GM12875 (cell line): ENCODE results near the gene ROBO1.

Source experiments
- H3K4me3 ChIP-seq: one replicate; pipeline ENCODE4 v1.5.1; 2011; ENCODE audit warnings: low read depth, low read length, control low read depth
- TF ChIP-seq, protein P1 (sequence below): IDR thresholded peaks from 2 replicates; pipeline ENCODE4 v1.5.1; 2011; ENCODE audit warnings: low read depth, mild to moderate bottlenecking, control low read depth, inconsistent platforms, low read length, moderate library complexity, borderline replicate concordance; ENCODE audit not compliant: insufficient read depth

ROBO1 gene

DNA sequence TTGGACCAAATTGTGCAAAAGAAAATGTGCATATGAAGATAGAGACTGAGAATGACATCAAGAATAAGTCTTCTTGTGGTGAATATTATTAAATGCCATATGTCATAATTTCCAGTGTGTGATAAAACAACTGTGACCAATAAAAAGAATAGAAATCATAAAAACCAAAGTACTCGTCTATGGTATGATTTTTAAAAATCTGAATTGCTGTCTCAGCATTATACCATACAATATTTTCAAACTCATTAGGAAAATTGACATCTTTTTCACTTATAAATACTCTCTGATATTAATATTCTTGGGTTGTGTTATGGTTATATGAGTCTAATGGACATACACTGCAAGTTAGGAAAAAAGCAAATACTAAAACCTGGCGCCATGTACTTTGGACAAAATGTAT lies 279.4 kb downstream of the ROBO1 start:
- H3K4me3 ChIP-seq, result no peak overlapping the region
- TF ChIP-seq, protein P1, sequence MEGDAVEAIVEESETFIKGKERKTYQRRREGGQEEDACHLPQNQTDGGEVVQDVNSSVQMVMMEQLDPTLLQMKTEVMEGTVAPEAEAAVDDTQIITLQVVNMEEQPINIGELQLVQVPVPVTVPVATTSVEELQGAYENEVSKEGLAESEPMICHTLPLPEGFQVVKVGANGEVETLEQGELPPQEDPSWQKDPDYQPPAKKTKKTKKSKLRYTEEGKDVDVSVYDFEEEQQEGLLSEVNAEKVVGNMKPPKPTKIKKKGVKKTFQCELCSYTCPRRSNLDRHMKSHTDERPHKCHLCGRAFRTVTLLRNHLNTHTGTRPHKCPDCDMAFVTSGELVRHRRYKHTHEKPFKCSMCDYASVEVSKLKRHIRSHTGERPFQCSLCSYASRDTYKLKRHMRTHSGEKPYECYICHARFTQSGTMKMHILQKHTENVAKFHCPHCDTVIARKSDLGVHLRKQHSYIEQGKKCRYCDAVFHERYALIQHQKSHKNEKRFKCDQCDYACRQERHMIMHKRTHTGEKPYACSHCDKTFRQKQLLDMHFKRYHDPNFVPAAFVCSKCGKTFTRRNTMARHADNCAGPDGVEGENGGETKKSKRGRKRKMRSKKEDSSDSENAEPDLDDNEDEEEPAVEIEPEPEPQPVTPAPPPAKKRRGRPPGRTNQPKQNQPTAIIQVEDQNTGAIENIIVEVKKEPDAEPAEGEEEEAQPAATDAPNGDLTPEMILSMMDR, result no peak

GRCh38 chr3:79480746-79481145 lies 287.1 kb downstream of the ROBO1 start:
- H3K4me3 ChIP-seq, result no peak overlapping the region
- TF ChIP-seq, protein P1, result no peak

GRCh38 chr3:79478620-79479019 lies 289.2 kb downstream of the ROBO1 start:
- H3K4me3 ChIP-seq, result no peak overlapping the region
- TF ChIP-seq, protein P1, result no peak

GRCh38 chr3:79477242-79477641 lies 290.6 kb downstream of the ROBO1 start:
- no peak overlapping the region for H3K4me3 ChIP-seq
- TF ChIP-seq, protein P1, result no peak

DNA sequence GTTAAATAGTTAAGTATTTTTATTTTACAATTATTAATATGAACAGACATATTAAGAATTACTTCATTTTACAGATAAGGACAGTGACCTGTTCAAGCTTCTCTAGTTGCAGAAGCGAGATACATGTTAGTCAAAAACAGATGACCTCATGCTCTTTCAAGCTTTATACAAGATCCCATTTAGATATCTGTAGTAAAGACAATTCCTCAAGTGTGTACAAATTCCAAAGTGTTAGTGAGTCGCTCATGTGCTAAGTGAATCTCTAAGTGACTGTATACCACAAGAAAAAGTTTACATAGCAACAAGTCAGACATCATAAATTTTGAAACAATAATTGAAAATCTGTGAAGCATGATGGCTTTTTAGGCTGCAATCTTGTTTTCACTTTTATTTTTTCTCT lies 293.8 kb downstream of the ROBO1 start:
- TF ChIP-seq, protein P1, result no peak
- no peak overlapping the region for H3K4me3 ChIP-seq

DNA sequence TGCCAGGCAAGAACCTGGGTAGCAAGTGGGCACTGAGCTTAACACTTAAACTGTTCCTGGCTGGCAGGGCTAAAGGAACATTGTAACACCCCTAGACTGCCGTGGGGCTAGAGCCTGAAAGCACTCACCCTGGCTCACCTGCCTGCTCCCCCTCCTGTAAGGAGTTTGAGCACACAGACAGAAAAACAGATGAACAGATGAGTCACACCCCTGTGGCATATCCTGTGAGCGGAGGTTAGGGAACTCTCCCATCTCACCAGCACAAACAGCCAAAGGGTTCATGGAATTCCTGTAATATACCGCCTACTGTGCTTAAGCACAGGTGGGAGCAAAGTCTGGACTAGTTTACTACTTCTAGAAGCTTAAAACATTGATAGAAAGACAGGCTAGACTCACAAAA lies 300.1 kb downstream of the ROBO1 start:
- H3K4me3 ChIP-seq, result no peak overlapping the region
- TF ChIP-seq, protein P1, result no peak

GRCh38 chr3:79461129-79461792 lies 306.5 kb downstream of the ROBO1 start:
- TF ChIP-seq, protein P1, result no peak
- no peak overlapping the region for H3K4me3 ChIP-seq
